Erythroblast (primary cell): ENCODE measurements around the gene GALNT6.

Experiments
- DNase-seq, 2 experiments: peaks; one replicate each; lab custom pipeline; 2025; lab: John Stamatoyannopoulos, UW
- GATA1 ChIP-seq: IDR thresholded peaks from 2 replicates; pipeline ENCODE4 v1.6.1; 2011; ENCODE audit warnings: low read depth, mild to moderate bottlenecking, control low read depth, low read length, moderate library complexity
- POLR2A ChIP-seq: IDR thresholded peaks from 2 replicates; pipeline ENCODE4 v1.6.1; 2011; ENCODE audit warnings: mild to moderate bottlenecking, low read length

Gene GALNT6

DNA sequence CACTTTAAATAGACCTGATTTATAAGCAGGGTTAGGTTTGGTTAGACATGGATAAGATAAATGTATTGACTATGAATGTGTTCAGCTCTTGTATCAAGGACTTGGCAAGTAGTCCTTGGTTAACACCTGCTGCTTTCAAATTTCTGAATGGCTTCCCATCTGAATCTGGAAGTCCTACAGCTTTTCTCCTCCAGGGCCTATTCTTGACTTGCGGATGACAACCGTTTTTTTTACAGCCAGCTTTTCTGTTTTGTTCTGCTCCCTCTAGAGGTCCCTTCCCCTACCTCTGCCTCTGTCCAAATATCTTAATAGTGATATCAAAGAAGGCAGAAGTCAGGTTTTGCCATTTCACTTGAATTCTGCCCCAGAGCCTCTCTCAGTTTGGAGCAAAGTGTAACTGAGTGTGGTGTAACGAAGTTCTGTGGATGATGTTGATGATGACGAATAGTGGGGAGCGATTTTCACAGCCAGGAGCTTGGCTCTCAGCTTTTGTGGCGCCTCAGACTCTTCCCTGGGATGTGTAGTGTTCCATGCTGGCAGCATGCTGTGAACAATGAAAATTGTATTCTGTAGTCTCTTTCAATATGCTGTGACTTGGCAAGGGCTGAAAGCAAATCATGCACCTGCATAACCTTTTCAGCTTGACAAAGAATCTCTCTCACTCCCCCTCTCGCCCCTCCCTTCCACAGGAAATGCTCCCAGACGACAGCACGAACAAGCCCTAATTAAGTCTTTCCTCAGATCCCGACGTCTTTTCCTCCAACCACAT is 28.4 kb upstream of the GALNT6 start:
- DNase-seq = no peak
- no peak for TF ChIP-seq POLR2A
- no peak for TF ChIP-seq GATA1

- TF ChIP-seq POLR2A (no peak), GATA1 (no peak)
- no peak for DNase-seq
These were observed 26.6 kb upstream of the GALNT6 start for GRCh38 chr12:51417826-51418225.

- no peak for DNase-seq
- TF ChIP-seq GATA1 = no peak
- no peak for TF ChIP-seq POLR2A
These were observed 24.7 kb upstream of the GALNT6 start for GRCh38 chr12:51415931-51416330.

- TF ChIP-seq POLR2A (no peak), GATA1 (no peak)
- DNase-seq = no peak
These were observed 22.6 kb upstream of the GALNT6 start for GRCh38 chr12:51413791-51414190.

DNA sequence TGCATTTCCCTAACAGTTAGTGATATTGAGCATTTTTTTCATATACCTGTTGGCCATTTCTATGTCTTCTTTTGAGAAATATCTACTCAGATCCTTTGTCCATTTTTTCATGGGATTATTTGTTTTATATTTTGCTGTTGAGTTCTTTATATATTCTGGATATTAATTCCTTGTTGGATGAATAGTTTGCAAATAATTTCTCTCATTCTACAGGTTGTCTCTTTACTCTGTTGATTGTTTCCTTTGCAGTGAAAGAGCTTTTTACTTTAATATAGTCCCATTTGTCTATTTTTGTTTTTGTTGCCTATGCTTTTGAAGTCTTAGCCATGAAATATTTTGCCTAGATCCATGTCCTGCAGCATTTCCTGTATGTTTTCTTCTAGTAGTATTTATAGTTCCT is 21.9 kb upstream of the GALNT6 start:
- TF ChIP-seq POLR2A (no peak), GATA1 (no peak)
- no peak for DNase-seq

DNA sequence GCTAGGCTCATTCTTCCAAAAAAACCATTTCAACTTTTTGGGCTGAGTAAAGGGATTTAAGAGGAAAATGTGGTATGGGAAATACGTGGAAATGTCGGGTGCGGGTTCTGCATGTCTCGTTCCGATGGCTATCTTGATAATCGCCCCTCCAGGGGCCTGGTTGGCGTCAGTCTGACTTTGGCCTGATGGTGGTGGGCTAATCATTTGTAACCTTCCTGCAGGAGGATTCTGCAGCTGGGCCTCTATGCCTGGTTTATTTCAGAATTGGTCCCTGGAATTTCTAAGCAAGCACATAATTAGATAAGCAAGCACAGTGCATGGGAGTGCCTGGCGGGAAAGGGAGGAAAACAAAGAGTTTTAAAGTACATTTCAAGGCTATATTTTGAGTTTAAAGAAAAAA is 18.6 kb upstream of the GALNT6 start:
- TF ChIP-seq GATA1 (no peak), POLR2A (no peak)

DNA sequence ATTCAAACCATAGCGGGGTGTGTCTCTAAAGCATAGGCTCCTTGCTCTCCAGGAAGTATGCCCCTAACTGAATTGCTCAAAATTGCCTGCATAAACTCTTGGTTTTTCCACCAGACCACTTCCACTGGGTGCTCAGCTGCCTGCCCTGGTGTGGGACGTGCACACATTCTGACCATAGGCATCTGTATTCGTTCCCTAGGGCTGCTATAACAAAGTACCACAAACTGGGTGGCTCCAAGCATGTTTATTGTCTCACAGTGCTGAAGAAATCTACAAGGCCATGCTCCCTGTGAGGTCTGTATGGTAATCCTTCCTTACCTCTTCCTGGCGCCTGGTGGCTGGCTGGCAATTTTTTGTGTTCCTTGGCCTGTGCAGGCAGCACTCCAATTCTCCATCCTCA is 16.4 kb upstream of the GALNT6 start:
- no peak for DNase-seq
- TF ChIP-seq POLR2A = no peak
- TF ChIP-seq GATA1 = no peak

More for the DNA sequence above, 18.6 kb upstream of the GALNT6 start:
- no peak for DNase-seq

GRCh38 chr12:51406859-51407258 is 15.7 kb upstream of the GALNT6 start:
- no peak for DNase-seq

GRCh38 chr12:51406290-51406689 is 15.1 kb upstream of the GALNT6 start:
- TF ChIP-seq POLR2A (no peak), GATA1 (no peak)
- DNase-seq = no peak

More at GRCh38 chr12:51406859-51407258, 15.7 kb upstream of the GALNT6 start:
- TF ChIP-seq POLR2A (no peak), GATA1 (no peak)

DNA sequence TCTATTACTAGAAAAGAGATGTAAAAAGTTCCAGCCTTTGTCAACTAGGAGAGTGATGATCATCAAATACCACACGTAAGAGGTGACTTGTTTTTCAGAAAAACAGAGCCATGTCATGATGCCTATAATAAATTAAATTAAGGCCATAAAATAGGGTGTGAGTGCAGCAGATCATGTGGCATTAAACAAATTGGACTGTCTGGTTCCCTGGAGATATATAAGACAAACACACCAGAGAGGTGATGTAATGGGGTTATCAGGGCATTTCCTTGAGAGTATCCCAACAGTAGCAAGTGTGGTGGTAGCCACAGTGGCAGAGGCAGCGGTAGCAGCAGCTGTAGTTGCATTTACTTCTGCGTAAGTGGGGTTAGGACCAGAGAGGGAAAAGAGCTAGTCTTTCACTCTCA is 14.6 kb upstream of the GALNT6 start:
- DNase-seq = no peak
- TF ChIP-seq GATA1 (no peak), POLR2A (no peak)

DNA sequence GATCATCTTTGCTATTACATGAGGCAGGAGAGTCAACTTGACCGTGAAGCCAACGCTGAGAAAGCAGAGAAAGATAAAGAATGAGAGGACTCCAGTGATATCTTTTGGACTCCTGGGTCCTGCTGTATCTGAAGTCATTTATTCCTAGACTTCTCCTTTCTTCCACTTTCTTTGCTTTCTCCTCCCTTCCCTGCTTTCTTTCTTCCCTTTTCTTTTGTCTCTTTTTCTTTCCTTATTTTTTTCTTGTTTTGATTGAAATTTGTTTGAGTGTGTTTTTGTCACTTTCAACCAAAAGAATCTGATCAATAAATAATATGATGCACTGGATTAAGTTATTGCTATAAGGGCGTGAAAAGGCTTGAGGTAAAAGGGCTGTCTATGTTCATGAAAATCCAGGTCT is 13.4 kb upstream of the GALNT6 start:
- no peak for TF ChIP-seq POLR2A
- TF ChIP-seq GATA1 = no peak
- no peak for DNase-seq

- DNase-seq = no peak
- no peak for TF ChIP-seq POLR2A
- TF ChIP-seq GATA1 = no peak
These were observed 12.5 kb upstream of the GALNT6 start for GRCh38 chr12:51403681-51404136.

- no peak for DNase-seq
- TF ChIP-seq GATA1 (no peak), POLR2A (no peak)
These were observed 12.0 kb upstream of the GALNT6 start for GRCh38 chr12:51403159-51403558.

- TF ChIP-seq GATA1 = no peak
- TF ChIP-seq POLR2A = no peak
- peak; percentile 37 to 52 for DNase-seq
These were observed 10.7 kb upstream of the GALNT6 start for GRCh38 chr12:51401900-51402299.

DNA sequence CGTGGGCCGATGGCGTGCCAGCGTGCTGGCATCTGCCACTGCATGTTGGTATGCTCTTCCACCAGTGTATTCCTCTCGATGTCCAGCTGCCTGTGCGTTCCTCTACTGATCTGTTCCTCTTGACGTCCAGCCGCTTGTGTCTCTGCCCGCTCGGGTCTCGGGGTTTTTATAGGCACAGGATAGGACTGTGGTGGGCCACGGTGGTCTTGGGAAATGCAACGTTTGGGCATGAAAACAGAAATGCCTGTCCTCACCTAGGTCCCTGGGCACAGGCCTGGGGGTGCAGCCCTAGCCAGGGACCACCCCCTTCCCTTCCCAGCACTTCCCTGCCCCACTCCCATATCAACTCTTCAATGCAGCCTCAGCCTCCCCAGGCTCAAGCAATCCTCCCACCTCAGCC is 10.3 kb upstream of the GALNT6 start:
- no peak for DNase-seq
- TF ChIP-seq GATA1 (no peak), POLR2A (no peak)

- DNase-seq = no peak
- TF ChIP-seq GATA1 = no peak
- no peak for TF ChIP-seq POLR2A
These were observed 9.8 kb upstream of the GALNT6 start for GRCh38 chr12:51401020-51401419.
